Breast epithelium (tissue), 3 donors: Measurements from ENCODE around the gene CLIC2.

Source experiments
- POLR2A ChIP-seq: fragments of 450-650 bp; IDR thresholded peaks from one replicate; pipeline ENCODE4 v1.6.1; 2016; ENCODE audit warnings: antibody characterized with exemption, mild to moderate bottlenecking, moderate library complexity
- POLR2AphosphoS5 ChIP-seq, 3 donors: sonication (generic); formaldehyde crosslinking; IDR thresholded peaks; one replicate each; pipeline ENCODE4 v1.6.1; 2017; ENCODE audit warnings: antibody characterized with exemption in 3 of 3
- TF ChIP-seq, protein P1 (sequence below), 3 donors: fragments of 450-650 bp; IDR thresholded peaks; one replicate each; pipeline ENCODE4 v1.5.1; 2016 to 2017; ENCODE audit warnings: antibody characterized with exemption in 3 of 3, mild to moderate bottlenecking in 3 of 3, moderate library complexity in 3 of 3

DNA sequence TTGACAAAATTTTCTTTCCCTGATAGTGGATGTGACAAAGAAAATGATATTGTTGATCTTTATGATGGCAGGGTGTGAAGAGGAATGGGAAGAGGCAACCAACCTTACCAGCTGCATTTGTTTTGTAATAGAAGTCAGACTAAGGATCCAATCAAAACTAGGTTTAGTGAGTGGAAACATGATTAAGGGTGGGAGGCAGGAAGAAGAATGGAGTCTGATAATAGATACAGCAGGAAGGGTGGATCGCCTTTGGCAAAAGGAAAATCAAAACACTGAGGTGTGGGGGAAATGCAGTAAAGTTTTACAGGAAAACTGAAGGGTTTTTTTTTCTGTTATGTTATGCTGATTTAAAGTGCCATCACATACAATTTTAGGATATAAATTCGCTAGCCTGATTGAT lies 3.4 kb downstream of the CLIC2 start:
- TF ChIP-seq, protein P1, sequence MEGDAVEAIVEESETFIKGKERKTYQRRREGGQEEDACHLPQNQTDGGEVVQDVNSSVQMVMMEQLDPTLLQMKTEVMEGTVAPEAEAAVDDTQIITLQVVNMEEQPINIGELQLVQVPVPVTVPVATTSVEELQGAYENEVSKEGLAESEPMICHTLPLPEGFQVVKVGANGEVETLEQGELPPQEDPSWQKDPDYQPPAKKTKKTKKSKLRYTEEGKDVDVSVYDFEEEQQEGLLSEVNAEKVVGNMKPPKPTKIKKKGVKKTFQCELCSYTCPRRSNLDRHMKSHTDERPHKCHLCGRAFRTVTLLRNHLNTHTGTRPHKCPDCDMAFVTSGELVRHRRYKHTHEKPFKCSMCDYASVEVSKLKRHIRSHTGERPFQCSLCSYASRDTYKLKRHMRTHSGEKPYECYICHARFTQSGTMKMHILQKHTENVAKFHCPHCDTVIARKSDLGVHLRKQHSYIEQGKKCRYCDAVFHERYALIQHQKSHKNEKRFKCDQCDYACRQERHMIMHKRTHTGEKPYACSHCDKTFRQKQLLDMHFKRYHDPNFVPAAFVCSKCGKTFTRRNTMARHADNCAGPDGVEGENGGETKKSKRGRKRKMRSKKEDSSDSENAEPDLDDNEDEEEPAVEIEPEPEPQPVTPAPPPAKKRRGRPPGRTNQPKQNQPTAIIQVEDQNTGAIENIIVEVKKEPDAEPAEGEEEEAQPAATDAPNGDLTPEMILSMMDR (IDR thresholded peaks at IDR 0.05) = no peak
- TF ChIP-seq POLR2A = no peak
- TF ChIP-seq POLR2AphosphoS5 (IDR thresholded peaks at IDR 0.05) = no peak
